ENCODE measurements around the gene MCM9.

GRCh38 chr6:118787724-118788423, 147.1 kb downstream of the MCM9 start:
- TF ChIP-seq CTCF (IDR thresholded peaks at IDR 0.05 in 4 of 5, conservative IDR thresholded peaks at IDR 0.05 in 1 of 5) (no peak), POLR2A (IDR thresholded peaks at IDR 0.05) (no peak)
